DND-41 (cell line): Measurements from ENCODE around the gene HNF1B.

Experiments
- ATAC-seq: fragments of 200-7000 bp; cut with Tn5 transposase; 3 replicates; pipeline ENCODE4 v1.9.1; 2021; ENCODE audit warnings: low read depth; ENCODE audit not compliant: insufficient read depth
- DNase-seq: peaks from one replicate; pipeline ENCODE4 v3.0.0-alpha.2; 2020
- H2AFZ ChIP-seq: 2 replicates; pipeline ENCODE4 v1.6.0; 2012; ENCODE audit warnings: low read depth, low read length
- H3K27ac ChIP-seq: 2 replicates; pipeline ENCODE4 v1.5.1; 2012; ENCODE audit warnings: low read length, inconsistent platforms
- H3K27me3 ChIP-seq: fragments of 200-600 bp; sonication (generic); 2 replicates; pipeline ENCODE4 v1.6.0; 2012; ENCODE audit warnings: low read length, mild to moderate bottlenecking, inconsistent platforms; ENCODE audit not compliant: insufficient read depth, poor library complexity
- H3K36me3 ChIP-seq: 2 replicates; pipeline ENCODE4 v1.5.1; 2012; ENCODE audit warnings: low read length, inconsistent platforms; ENCODE audit not compliant: insufficient read depth
- H3K4me1 ChIP-seq: 2 replicates; pipeline ENCODE4 v1.5.1; 2012; ENCODE audit warnings: mild to moderate bottlenecking, low read length; ENCODE audit not compliant: insufficient read depth
- H3K4me2 ChIP-seq: 2 replicates; pipeline ENCODE4 v1.6.0; 2012; ENCODE audit warnings: mild to moderate bottlenecking, moderate library complexity, low read length, inconsistent platforms; ENCODE audit not compliant: insufficient read depth
- H3K4me3 ChIP-seq, 2 experiments: fragments of 200-600 bp in 1 of 2; shearing (Covaris generic) in 1 of 2; 2 replicates each; pipeline ENCODE4 v1.5.1; 2012 to 2016; ENCODE audit warnings: inconsistent platforms in 2 of 2, low read length in 2 of 2, mild to moderate bottlenecking in 2 of 2, low read depth in 1 of 2, moderate library complexity in 1 of 2
- H3K79me2 ChIP-seq: 2 replicates; pipeline ENCODE4 v1.6.0; 2012; ENCODE audit warnings: low read length, inconsistent platforms; ENCODE audit not compliant: insufficient read depth
- H3K9ac ChIP-seq: 2 replicates; pipeline ENCODE4 v1.6.0; 2012; ENCODE audit warnings: low read depth, mild to moderate bottlenecking, inconsistent platforms, low read length, moderate library complexity
- H3K9me3 ChIP-seq: 2 replicates; pipeline ENCODE4 v1.5.1; 2012; ENCODE audit warnings: low read length, moderate library complexity, mild to moderate bottlenecking, inconsistent platforms; ENCODE audit not compliant: insufficient read depth, severe bottlenecking
- H4K20me1 ChIP-seq: 2 replicates; pipeline ENCODE4 v1.6.0; 2012; ENCODE audit warnings: low read length; ENCODE audit not compliant: insufficient read depth
- EZH2 ChIP-seq: IDR thresholded peaks from 3 replicates; pipeline ENCODE4 v1.6.1; 2012; ENCODE audit warnings: borderline replicate concordance, low read depth, mild to moderate bottlenecking, moderate library complexity, low read length, inconsistent platforms; ENCODE audit not compliant: severe bottlenecking
- TF ChIP-seq, protein P1 (sequence below): IDR thresholded peaks from 2 replicates; pipeline ENCODE4 v1.5.1; 2012; ENCODE audit warnings: borderline replicate concordance, low read length, moderate library complexity, mild to moderate bottlenecking; ENCODE audit not compliant: poor library complexity, severe bottlenecking; ENCODE audit errors: extremely low read depth

Gene HNF1B

DNA sequence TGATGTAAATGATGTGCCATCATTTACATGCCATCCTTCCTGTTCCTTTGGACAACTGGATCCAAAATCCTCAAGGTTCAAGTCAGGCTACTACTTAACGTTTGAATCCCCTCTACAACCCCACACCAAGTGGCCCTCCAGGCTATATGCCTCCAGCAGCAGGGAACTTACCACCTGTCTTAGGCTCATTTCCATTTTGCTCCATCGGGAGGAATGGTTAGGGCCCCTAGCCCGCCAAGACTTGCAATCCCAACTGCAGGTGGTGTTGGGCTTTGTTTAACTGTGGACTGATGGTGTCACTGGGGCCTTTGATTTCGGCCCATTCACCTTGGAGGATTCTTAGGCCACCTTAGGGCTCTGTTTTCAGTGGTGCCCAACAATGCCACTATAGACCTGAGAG lies 9.7 kb downstream of the HNF1B start:
- H3K36me3 ChIP-seq: no peaks in the 10 kb centered on the region
- H4K20me1 ChIP-seq: no peaks in the 10 kb centered on the region
- no peak overlapping the region for H3K4me2 ChIP-seq
- ATAC-seq: no peak
- H3K9me3 ChIP-seq: no peaks in the 10 kb centered on the region
- no peak overlapping the region for H3K27ac ChIP-seq
- H3K9ac ChIP-seq: no peak overlapping the region
- no peak overlapping the region for H2AFZ ChIP-seq
- no peaks in the 10 kb centered on the region for H3K79me2 ChIP-seq
- no peak for DNase-seq
- no peaks in the 10 kb centered on the region for H3K4me1 ChIP-seq
- no peak for TF ChIP-seq EZH2
- TF ChIP-seq, protein P1, sequence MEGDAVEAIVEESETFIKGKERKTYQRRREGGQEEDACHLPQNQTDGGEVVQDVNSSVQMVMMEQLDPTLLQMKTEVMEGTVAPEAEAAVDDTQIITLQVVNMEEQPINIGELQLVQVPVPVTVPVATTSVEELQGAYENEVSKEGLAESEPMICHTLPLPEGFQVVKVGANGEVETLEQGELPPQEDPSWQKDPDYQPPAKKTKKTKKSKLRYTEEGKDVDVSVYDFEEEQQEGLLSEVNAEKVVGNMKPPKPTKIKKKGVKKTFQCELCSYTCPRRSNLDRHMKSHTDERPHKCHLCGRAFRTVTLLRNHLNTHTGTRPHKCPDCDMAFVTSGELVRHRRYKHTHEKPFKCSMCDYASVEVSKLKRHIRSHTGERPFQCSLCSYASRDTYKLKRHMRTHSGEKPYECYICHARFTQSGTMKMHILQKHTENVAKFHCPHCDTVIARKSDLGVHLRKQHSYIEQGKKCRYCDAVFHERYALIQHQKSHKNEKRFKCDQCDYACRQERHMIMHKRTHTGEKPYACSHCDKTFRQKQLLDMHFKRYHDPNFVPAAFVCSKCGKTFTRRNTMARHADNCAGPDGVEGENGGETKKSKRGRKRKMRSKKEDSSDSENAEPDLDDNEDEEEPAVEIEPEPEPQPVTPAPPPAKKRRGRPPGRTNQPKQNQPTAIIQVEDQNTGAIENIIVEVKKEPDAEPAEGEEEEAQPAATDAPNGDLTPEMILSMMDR: no peak
- peaks cover 9% of the 10 kb centered on the region for H3K27me3 ChIP-seq
- no peak overlapping the region for H3K4me3 ChIP-seq

DNA sequence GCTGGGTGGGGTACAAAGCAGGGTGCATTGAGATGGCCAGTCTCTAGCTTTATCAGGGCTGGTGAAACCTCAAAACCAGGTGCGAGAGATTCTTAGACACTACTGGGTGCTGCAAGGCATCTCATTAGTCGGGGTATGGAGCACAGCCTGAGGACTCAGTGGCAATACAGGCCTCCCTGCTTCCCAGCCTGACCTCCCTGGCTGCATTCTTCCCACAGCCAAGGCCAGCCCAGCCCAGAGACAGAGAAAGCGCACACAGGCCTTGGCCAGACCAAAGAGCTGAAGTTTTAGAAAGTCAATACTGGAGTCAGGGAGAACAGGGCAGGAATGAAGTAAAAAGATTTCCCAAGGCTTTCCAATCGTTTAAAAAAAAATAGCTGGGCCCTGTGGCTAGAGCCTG lies 12.5 kb downstream of the HNF1B start:
- Histone ChIP-seq H3K4me1 (no peaks in the 10 kb centered on the region), H3K27ac (no peak overlapping the region), H3K4me2 (no peak overlapping the region), H2AFZ (no peak overlapping the region), H3K9ac (no peak overlapping the region), H3K79me2 (no peaks in the 10 kb centered on the region), H3K4me3 (no peak overlapping the region), H3K27me3 (peaks cover 7% of the 10 kb centered on the region), H4K20me1 (no peaks in the 10 kb centered on the region), H3K9me3 (no peaks in the 10 kb centered on the region), H3K36me3 (no peaks in the 10 kb centered on the region)
- ATAC-seq (no peak), DNase-seq (no peak)
- TF ChIP-seq, protein P1: no peak
- TF ChIP-seq EZH2: no peak

GRCh38 chr17:37731056-37731455 lies 13.8 kb downstream of the HNF1B start:
- Histone ChIP-seq H3K79me2 (no peaks in the 10 kb centered on the region), H3K9me3 (no peaks in the 10 kb centered on the region), H3K4me1 (no peaks in the 10 kb centered on the region), H2AFZ (no peak overlapping the region), H3K4me2 (no peak overlapping the region), H3K36me3 (no peaks in the 10 kb centered on the region), H3K9ac (no peak overlapping the region), H3K27ac (no peak overlapping the region), H4K20me1 (no peaks in the 10 kb centered on the region), H3K4me3 (no peak overlapping the region), H3K27me3 (peaks cover 2% of the 10 kb centered on the region)
- TF ChIP-seq EZH2: no peak
- TF ChIP-seq, protein P1: no peak
- no peak for DNase-seq
- ATAC-seq: no peak

DNA sequence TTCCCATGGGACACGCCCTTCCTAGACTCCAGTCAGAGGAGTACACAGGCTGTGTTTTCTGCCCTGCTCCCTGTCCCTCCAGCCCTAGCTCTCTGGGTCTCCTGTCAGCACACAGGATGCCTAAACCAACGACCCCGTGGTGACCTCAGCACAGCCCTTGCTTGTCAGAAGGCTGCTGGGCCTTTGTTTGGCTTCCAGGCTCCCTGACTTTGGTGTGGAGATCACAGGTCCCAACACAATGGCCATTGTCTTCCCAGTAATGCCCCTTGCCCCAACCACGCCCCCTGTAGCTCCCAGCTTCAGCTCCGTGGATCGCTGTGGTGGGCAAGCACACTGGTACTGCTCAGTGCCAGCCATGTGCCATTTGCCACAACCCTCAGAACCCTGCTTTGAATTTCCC lies 15.0 kb downstream of the HNF1B start:
- H3K4me2 ChIP-seq: no peak overlapping the region
- no peaks in the 10 kb centered on the region for H3K9me3 ChIP-seq
- no peak overlapping the region for H3K27ac ChIP-seq
- DNase-seq: no peak
- no peak overlapping the region for H2AFZ ChIP-seq
- peaks cover 2% of the 10 kb centered on the region for H3K27me3 ChIP-seq
- H3K4me1 ChIP-seq: no peaks in the 10 kb centered on the region
- ATAC-seq: no peak
- H3K9ac ChIP-seq: no peak overlapping the region
- H3K4me3 ChIP-seq: no peak overlapping the region
- H3K79me2 ChIP-seq: no peaks in the 10 kb centered on the region
- no peaks in the 10 kb centered on the region for H4K20me1 ChIP-seq
- H3K36me3 ChIP-seq: no peaks in the 10 kb centered on the region
- no peak for TF ChIP-seq EZH2
- TF ChIP-seq, protein P1: no peak
